ENCODE measurements around the gene TNIP2. TPM values are rescaled to one million over a fixed set of nuclear protein-coding genes. Genes with fewer than 3 reads are reported as not detected.
A peak's percentile ranks its signal among the peaks of the same experiment; 100 is the strongest.
"Not testable (repeated sequence)": the region's sequence is repeated elsewhere in the genome, so short reads cannot be mapped to it uniquely, and the experiment has no call there.

Gene TNIP2
- total RNA-seq, 1 donor from 2014 or later, result 76.7 TPM

- no peak overlapping the region for H3K4me3 ChIP-seq (ENCODE audit: low read depth, low read length)
- TF ChIP-seq, protein P1, sequence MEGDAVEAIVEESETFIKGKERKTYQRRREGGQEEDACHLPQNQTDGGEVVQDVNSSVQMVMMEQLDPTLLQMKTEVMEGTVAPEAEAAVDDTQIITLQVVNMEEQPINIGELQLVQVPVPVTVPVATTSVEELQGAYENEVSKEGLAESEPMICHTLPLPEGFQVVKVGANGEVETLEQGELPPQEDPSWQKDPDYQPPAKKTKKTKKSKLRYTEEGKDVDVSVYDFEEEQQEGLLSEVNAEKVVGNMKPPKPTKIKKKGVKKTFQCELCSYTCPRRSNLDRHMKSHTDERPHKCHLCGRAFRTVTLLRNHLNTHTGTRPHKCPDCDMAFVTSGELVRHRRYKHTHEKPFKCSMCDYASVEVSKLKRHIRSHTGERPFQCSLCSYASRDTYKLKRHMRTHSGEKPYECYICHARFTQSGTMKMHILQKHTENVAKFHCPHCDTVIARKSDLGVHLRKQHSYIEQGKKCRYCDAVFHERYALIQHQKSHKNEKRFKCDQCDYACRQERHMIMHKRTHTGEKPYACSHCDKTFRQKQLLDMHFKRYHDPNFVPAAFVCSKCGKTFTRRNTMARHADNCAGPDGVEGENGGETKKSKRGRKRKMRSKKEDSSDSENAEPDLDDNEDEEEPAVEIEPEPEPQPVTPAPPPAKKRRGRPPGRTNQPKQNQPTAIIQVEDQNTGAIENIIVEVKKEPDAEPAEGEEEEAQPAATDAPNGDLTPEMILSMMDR (conservative IDR thresholded peaks at IDR 0.05; ENCODE audit: low read depth, low read length), result no peak
- DNase-seq (ENCODE audit: low read depth), result no peak
These were observed 11.0 kb upstream of the TNIP2 start for GRCh38 chr4:2767046-2767704.

DNA sequence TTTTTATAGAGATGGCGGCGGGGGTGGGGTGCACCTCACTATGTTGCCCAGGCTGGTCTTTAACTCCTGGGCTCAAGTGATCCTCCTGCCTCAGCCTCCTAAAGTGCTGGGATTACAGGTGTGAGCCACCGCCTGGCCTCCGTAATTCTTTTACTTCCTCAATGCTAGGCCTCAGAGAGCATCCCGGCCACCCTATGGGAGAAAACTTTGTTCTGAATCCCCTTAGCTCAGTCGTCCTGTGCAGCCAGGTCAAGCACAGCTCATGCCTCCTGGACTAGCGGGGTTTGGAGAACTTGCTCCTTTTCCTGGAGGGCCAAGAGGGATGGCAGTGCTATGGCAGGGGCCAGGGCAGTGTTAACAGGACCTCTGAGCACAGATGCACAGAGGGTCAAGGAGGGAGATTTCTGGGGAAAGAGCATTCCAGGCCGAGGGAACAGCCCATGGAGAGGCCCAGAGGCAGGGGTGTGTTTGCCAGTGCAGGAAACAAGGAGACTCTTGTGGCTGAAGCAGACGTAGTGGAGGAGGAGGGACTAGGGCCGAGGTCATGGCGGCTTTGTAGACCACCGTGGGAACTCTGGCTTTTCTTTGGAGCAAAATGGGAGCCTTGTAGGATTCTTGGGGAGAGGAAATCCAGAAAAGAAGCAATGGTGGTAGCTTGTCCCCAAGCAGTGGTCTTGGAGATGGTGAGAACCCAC lies 9.8 kb upstream of the TNIP2 start:
- no peak for DNase-seq (ENCODE audit: low read depth)
- no peak overlapping the region for H3K4me3 ChIP-seq (ENCODE audit: low read depth, low read length)
- TF ChIP-seq, protein P1 (conservative IDR thresholded peaks at IDR 0.05; ENCODE audit: low read depth, low read length), result no peak

DNA sequence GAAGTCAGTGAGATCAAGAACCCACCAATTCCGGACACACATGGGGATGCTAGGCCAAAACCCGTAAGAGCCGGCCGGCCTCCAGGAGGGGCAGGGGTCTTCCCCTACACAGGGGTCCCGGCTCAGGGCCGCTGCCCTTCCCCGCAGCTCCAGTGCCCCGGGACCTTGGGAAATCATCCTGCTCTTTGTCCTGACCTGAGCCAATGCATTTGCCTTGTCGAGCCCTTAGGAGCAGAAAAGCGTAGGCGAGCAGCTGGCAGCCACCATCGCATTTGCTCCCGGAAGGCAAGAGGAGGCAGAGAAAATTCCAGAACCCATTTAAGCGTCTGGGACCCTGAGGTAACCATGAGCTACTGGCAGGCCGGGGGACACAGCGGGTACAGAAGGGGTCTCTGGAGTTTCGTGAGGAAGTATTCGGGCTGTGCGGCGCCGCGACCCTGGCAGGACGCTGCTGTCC lies 7.4 kb upstream of the TNIP2 start:
- TF ChIP-seq, protein P1 (conservative IDR thresholded peaks at IDR 0.05; ENCODE audit: low read depth, low read length), result no peak

GRCh38 chr4:2762486-2763370 lies 6.6 kb upstream of the TNIP2 start:
- not testable (repeated sequence) for DNase-seq (ENCODE audit: low read depth); H3K4me3 ChIP-seq (ENCODE audit: low read depth, low read length)

More for the DNA sequence above, 7.4 kb upstream of the TNIP2 start:
- no peak for DNase-seq (ENCODE audit: low read depth)
- peak overlapping the region; percentile 54 for H3K4me3 ChIP-seq (ENCODE audit: low read depth, low read length)

- TF ChIP-seq, protein P1 (conservative IDR thresholded peaks at IDR 0.05; ENCODE audit: low read depth, low read length), result no peak
- no peak overlapping the region for H3K4me3 ChIP-seq (ENCODE audit: low read depth, low read length)
- DNase-seq (ENCODE audit: low read depth), result no peak
These were observed 5.9 kb upstream of the TNIP2 start for GRCh38 chr4:2762048-2762447.

DNA sequence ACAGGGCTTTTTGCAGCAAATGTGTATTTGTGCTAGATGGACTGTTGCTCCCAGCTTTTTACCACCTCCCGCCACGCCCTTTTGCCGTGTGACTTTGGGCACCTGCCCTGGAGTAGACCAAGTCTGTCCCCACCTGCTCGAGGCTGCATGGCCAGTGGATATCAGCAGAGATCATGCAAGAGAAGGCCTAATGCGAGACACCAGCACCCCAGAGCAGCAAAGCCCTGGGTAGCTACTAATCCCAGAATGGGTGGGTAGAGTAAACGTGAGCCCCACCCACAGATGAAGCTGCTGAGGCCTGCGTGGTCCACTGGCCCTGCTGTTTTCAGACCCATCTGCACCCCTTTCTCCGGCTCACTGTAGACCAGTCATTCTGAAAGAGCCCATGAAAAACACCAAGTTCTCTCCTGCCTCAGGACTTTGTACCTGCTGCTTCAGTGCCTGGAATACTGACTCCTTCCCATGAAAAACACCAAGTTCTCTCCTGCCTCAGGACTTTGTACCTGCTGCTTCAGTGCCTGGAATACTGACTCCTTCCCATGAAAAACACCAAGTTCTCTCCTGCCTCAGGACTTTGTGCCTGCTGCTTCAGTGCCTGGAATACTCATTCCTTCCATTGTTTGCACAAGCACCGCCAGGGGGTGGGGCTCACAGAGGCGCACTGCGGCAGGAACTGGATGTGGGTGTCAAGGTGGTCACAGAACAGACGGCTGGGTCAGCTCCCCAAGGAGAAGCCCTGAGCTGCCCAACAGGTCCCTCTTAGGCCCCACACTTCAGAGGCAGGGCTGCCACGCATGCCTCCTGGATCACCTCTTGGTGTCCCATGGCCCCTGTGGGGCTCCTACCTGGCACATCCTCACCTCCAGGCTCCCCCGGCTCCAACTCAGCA lies 5.1 kb upstream of the TNIP2 start:
- H3K4me3 ChIP-seq (ENCODE audit: low read depth, low read length), result no peak overlapping the region
- peak; percentile 20 for DNase-seq (ENCODE audit: low read depth)

More for the DNA sequence above, 5.1 kb upstream of the TNIP2 start:
- TF ChIP-seq, protein P1 (conservative IDR thresholded peaks at IDR 0.05; ENCODE audit: low read depth, low read length), result peak; percentile 43

Measured in epithelial cell of proximal tubule (primary cell).